ENCODE data around the gene RPUSD3.
"Not testable (repeated sequence)": the region's sequence is repeated elsewhere in the genome, so short reads cannot be mapped to it uniquely, and the experiment has no call there.

DNA sequence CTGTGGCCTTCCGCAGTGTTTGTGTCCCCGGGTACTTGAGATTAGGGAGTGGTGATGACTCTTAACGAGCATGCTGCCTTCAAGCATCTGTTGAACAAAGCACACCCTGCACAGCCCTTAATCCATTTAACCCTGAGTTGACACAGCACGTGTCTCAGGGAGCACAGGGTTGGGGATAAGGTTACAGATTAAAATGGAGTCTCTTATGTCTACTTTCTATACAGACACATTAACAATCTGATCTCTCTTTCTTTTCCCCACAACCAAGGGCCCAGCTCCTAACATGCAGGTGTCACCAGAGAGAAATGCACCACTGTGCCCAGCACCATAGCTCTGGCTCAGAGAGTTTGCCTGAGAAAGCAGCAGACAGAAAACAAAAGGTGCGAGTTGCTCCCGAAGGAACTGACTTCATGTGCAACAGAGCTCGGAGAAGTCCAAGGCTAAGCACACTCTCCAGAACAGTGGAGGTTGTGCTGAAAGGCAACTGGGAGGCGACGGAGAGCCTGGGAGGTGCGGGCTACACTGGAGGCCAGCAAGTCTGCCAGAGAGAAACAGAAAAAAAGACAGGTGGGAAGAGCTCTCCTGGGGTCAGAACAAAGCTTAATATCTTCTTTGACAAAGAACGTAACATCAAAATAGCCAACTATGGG is 10.6 kb upstream of the RPUSD3 start:
- not testable (repeated sequence) for TF ChIP-seq EZH2 (IDR thresholded peaks at IDR 0.05; ENCODE audit: low read length, unreplicated experiment)
- TF ChIP-seq, protein P1, sequence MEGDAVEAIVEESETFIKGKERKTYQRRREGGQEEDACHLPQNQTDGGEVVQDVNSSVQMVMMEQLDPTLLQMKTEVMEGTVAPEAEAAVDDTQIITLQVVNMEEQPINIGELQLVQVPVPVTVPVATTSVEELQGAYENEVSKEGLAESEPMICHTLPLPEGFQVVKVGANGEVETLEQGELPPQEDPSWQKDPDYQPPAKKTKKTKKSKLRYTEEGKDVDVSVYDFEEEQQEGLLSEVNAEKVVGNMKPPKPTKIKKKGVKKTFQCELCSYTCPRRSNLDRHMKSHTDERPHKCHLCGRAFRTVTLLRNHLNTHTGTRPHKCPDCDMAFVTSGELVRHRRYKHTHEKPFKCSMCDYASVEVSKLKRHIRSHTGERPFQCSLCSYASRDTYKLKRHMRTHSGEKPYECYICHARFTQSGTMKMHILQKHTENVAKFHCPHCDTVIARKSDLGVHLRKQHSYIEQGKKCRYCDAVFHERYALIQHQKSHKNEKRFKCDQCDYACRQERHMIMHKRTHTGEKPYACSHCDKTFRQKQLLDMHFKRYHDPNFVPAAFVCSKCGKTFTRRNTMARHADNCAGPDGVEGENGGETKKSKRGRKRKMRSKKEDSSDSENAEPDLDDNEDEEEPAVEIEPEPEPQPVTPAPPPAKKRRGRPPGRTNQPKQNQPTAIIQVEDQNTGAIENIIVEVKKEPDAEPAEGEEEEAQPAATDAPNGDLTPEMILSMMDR (conservative IDR thresholded peaks at IDR 0.05; ENCODE audit: low read depth, low read length) = not testable (repeated sequence)

Data from PC-3 (cell line).